ENCODE measurements around the gene RWDD4. TPM values are rescaled to one million over a fixed set of nuclear protein-coding genes. Genes with fewer than 3 reads are reported as not detected.

Gene RWDD4
- total RNA-seq, 1 donor from 2014 or later, result 47.1 TPM

GRCh38 chr4:183698909-183699308 is 39.9 kb upstream of the RWDD4 start:
- no peak overlapping the region for H2AFZ ChIP-seq (replicated peaks)
- DNase-seq (ENCODE audit: low spot score), result no peak
- no peak overlapping the region for H3K4me3 ChIP-seq
- H3K79me2 ChIP-seq (ENCODE audit: low read depth), result no peaks in the 10 kb centered on the region
- H3K4me2 ChIP-seq, result no peak overlapping the region
- Mint-ChIP-seq H3K27ac (no peak overlapping the region), H3K4me1 (no peaks in the 10 kb centered on the region), H3K9me3 (no peaks in the 10 kb centered on the region), H3K27me3 (ENCODE audit: insufficient read depth, low read depth) (no peaks in the 10 kb centered on the region), H3K4me3 (no peak overlapping the region), H3K36me3 (peaks cover 49% of the 10 kb centered on the region)
- no peak overlapping the region for H3K9ac ChIP-seq
- no peaks in the 10 kb centered on the region for H3F3A ChIP-seq (ENCODE audit: low read depth)
- H3K36me3 ChIP-seq, result peaks cover 54% of the 10 kb centered on the region
- TF ChIP-seq CTCF (IDR thresholded peaks at IDR 0.05), result no peak
- no peak for TF ChIP-seq EZH2 (IDR thresholded peaks at IDR 0.05)
- TF ChIP-seq EZH2phosphoT487 (IDR thresholded peaks at IDR 0.05), result no peak
- H3K4me1 ChIP-seq, result no peaks in the 10 kb centered on the region
- no peak overlapping the region for H3K27ac ChIP-seq
- H3K27me3 ChIP-seq, result no peaks in the 10 kb centered on the region
- no peaks in the 10 kb centered on the region for H4K20me1 ChIP-seq (ENCODE audit: low read depth)
- no peaks in the 10 kb centered on the region for H3K9me3 ChIP-seq (ENCODE audit: low read depth)

- Histone ChIP-seq H3K79me2 (ENCODE audit: low read depth) (no peaks in the 10 kb centered on the region), H3K4me3 (no peak overlapping the region), H3K4me2 (no peak overlapping the region), H4K20me1 (ENCODE audit: low read depth) (no peaks in the 10 kb centered on the region), H3K27ac (no peak overlapping the region), H3K36me3 (peaks cover 10% of the 10 kb centered on the region), H2AFZ (replicated peaks) (no peak overlapping the region), H3K4me1 (no peaks in the 10 kb centered on the region), H3K9ac (no peak overlapping the region), H3F3A (ENCODE audit: low read depth) (no peaks in the 10 kb centered on the region), H3K9me3 (ENCODE audit: low read depth) (no peaks in the 10 kb centered on the region), H3K27me3 (no peaks in the 10 kb centered on the region)
- no peaks in the 10 kb centered on the region for H3K27me3 Mint-ChIP-seq (ENCODE audit: insufficient read depth, low read depth)
- peaks cover 36% of the 10 kb centered on the region for H3K36me3 Mint-ChIP-seq
- TF ChIP-seq EZH2 (IDR thresholded peaks at IDR 0.05) (no peak), CTCF (IDR thresholded peaks at IDR 0.05) (no peak), EZH2phosphoT487 (IDR thresholded peaks at IDR 0.05) (no peak)
- DNase-seq (ENCODE audit: low spot score), result no peak
- no peak overlapping the region for H3K4me3 Mint-ChIP-seq
- no peaks in the 10 kb centered on the region for H3K4me1 Mint-ChIP-seq
- H3K27ac Mint-ChIP-seq, result no peak overlapping the region
- no peaks in the 10 kb centered on the region for H3K9me3 Mint-ChIP-seq
Observed at GRCh38 chr4:183691897-183692296, 32.9 kb upstream of the RWDD4 start.

GRCh38 chr4:183691006-183691405 is 32.0 kb upstream of the RWDD4 start:
- no peaks in the 10 kb centered on the region for H3K9me3 ChIP-seq (ENCODE audit: low read depth)
- no peaks in the 10 kb centered on the region for H3F3A ChIP-seq (ENCODE audit: low read depth)
- H3K36me3 ChIP-seq, result peaks cover 10% of the 10 kb centered on the region
- no peaks in the 10 kb centered on the region for H3K27me3 ChIP-seq
- H3K36me3 Mint-ChIP-seq, result peaks cover 36% of the 10 kb centered on the region
- no peak for DNase-seq (ENCODE audit: low spot score)
- H4K20me1 ChIP-seq (ENCODE audit: low read depth), result no peaks in the 10 kb centered on the region
- H3K4me3 Mint-ChIP-seq, result no peak overlapping the region
- no peaks in the 10 kb centered on the region for H3K79me2 ChIP-seq (ENCODE audit: low read depth)
- H3K4me3 ChIP-seq, result no peak overlapping the region
- no peak overlapping the region for H3K9ac ChIP-seq
- H3K4me1 ChIP-seq, result no peaks in the 10 kb centered on the region
- no peak for TF ChIP-seq CTCF (IDR thresholded peaks at IDR 0.05)
- no peak overlapping the region for H3K27ac Mint-ChIP-seq
- no peaks in the 10 kb centered on the region for H3K27me3 Mint-ChIP-seq (ENCODE audit: insufficient read depth, low read depth)
- no peak overlapping the region for H3K4me2 ChIP-seq
- H3K27ac ChIP-seq, result no peak overlapping the region
- H2AFZ ChIP-seq (replicated peaks), result no peak overlapping the region
- no peaks in the 10 kb centered on the region for H3K9me3 Mint-ChIP-seq
- H3K4me1 Mint-ChIP-seq, result no peaks in the 10 kb centered on the region

- no peak for DNase-seq (ENCODE audit: low spot score)
- Histone ChIP-seq H4K20me1 (ENCODE audit: low read depth) (no peaks in the 10 kb centered on the region), H3K4me1 (no peaks in the 10 kb centered on the region), H3K36me3 (peaks cover 13% of the 10 kb centered on the region), H2AFZ (replicated peaks) (no peak overlapping the region), H3K4me3 (no peak overlapping the region), H3K9ac (no peak overlapping the region), H3K4me2 (no peak overlapping the region), H3F3A (ENCODE audit: low read depth) (no peaks in the 10 kb centered on the region), H3K79me2 (ENCODE audit: low read depth) (no peaks in the 10 kb centered on the region), H3K9me3 (ENCODE audit: low read depth) (no peaks in the 10 kb centered on the region), H3K27me3 (no peaks in the 10 kb centered on the region), H3K27ac (no peak overlapping the region)
- Mint-ChIP-seq H3K27ac (no peak overlapping the region), H3K4me3 (no peak overlapping the region), H3K4me1 (no peaks in the 10 kb centered on the region), H3K27me3 (ENCODE audit: insufficient read depth, low read depth) (no peaks in the 10 kb centered on the region), H3K36me3 (peaks cover 27% of the 10 kb centered on the region), H3K9me3 (no peaks in the 10 kb centered on the region)
- TF ChIP-seq EZH2 (IDR thresholded peaks at IDR 0.05), result no peak
- no peak for TF ChIP-seq CTCF (IDR thresholded peaks at IDR 0.05)
- TF ChIP-seq EZH2phosphoT487 (IDR thresholded peaks at IDR 0.05), result no peak
Observed at GRCh38 chr4:183688216-183688615, 29.2 kb upstream of the RWDD4 start.

Measured in neural progenitor cell (in vitro differentiated cells).